OCI-LY3 (cell line): ENCODE measurements around the gene NDUFAF8.

Experiments
- EZH2phosphoT487 ChIP-seq: fragments of 200-600 bp; shearing (Covaris generic); IDR thresholded peaks from 2 replicates; pipeline ENCODE4 v1.6.1; 2018; ENCODE audit warnings: antibody characterized with exemption, mixed run types, low read depth
- TF ChIP-seq, protein P1 (sequence below): fragments of 200-600, 300-600 bp; sonication (generic); IDR thresholded peaks from 2 replicates; pipeline ENCODE4 v1.5.1; 2014; ENCODE audit warnings: antibody characterized with exemption, low read length, low read depth

GRCh38 chr17:81254955-81255717 is 16.0 kb downstream of the NDUFAF8 start:
- TF ChIP-seq, protein P1, sequence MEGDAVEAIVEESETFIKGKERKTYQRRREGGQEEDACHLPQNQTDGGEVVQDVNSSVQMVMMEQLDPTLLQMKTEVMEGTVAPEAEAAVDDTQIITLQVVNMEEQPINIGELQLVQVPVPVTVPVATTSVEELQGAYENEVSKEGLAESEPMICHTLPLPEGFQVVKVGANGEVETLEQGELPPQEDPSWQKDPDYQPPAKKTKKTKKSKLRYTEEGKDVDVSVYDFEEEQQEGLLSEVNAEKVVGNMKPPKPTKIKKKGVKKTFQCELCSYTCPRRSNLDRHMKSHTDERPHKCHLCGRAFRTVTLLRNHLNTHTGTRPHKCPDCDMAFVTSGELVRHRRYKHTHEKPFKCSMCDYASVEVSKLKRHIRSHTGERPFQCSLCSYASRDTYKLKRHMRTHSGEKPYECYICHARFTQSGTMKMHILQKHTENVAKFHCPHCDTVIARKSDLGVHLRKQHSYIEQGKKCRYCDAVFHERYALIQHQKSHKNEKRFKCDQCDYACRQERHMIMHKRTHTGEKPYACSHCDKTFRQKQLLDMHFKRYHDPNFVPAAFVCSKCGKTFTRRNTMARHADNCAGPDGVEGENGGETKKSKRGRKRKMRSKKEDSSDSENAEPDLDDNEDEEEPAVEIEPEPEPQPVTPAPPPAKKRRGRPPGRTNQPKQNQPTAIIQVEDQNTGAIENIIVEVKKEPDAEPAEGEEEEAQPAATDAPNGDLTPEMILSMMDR = no peak
- TF ChIP-seq EZH2phosphoT487 = no peak
